HG03469 (cell line): ENCODE data around the gene NCKAP5.

Experiments used
- ATAC-seq: cut with Tn5 transposase; IDR thresholded peaks from one replicate; pipeline ENCODE4 v1.9.1; 2021; ENCODE audit warnings: mild to moderate bottlenecking, moderate library complexity, moderate number of reproducible peaks; ENCODE audit not compliant: unreplicated experiment

Gene NCKAP5

DNA sequence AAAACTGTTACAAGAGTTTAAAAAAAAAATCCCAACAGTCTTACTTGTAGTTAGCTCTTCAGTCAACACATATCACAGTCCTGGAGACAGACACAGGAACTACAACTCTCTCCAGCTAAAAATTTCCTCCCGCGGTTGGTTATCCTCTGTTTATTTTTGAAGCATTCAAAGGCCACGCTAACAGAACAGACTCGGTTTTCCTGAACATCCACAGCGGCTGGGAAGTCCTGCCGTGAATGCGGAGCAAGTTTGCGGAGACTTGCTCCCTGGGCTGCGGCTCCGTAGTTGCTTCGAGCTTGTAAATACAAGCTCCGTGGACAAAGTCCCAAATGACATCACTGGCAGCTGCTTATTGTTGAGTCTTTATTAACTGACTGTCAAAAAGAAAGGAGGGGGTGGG is at the start of gene NCKAP5:
Gene NCKAP5 (minus strand): TSS at position 292 of the 400 bp plus-strand sequence. CDS start 50,937 bp downstream, outside the sequence.
- no peak for ATAC-seq

DNA sequence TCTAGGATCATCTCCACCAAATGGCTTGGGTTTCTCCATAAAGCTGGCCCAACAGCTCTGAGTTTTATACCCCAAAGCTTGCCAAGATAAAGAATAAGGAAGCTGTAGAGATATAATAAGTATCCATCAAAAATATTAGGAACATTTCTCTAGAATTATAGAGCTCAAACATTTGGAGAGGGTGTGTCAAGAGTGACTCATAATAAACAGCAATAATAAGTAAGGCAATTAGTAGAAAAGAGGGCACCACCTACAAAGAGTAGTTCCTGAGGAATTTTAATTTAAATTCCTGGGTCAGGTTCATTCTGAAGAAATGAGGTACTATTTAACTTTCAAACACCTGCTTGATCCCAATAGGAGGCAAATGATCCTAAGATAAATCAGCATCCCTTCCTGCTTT is 41.4 kb upstream of the NCKAP5 start:
- no peak for ATAC-seq

DNA sequence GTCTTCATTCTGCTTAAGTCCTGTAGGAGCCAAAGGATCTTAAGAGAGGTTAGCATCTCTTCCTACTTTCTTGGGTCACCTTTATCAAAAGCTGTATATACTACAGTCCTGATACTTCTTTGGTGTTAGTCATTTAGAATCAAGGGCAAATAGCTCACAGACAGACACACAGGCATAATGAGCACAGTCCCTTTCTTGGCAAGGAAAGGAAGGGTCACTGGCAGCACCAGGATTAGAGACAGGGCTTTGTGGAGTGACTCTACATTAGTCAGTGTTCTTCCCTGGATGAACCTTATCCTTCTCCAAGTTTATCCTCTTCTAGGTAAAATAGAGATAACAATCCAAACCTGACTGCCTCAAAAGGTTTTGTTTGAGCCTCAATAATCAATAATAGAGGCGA is 40.0 kb upstream of the NCKAP5 start:
- no peak for ATAC-seq

DNA sequence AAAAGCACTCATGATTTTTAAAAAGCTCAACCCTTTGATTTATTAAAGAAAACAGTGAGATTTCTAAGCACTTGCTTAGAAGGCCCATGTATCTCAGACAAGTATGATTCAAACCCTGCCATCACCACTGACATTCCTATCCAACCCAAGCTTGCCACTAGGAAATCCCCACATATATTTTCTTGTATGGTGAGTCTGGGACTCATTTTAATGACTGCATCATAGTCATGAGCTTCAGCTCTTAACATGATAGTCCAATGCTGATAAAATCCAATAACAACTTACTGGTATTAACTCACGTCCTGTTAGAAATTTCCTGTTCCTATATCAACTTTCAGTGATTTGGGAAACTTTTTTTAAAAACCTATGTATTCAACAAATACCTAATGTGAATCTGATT is 39.4 kb upstream of the NCKAP5 start:
- ATAC-seq, result no peak

DNA sequence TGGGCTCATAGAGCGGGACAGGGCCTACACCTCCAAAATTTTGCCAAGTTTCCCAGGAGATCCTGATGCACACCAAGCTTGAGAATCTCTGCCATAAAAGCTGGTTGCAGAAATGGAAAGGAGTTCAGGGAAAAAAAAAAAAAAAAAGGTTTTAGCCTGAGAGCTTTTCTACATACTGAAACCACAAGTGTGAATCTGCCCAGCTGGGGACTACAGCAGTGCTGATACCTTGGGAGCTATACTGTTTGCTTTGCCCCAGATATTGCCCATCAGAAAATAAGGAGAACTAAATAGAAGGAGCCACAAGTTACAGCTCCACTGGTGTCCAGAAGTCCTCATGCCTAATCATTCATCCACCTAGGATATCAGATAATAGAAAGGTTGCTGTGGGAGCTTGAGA is 38.4 kb upstream of the NCKAP5 start:
- ATAC-seq, result no peak

DNA sequence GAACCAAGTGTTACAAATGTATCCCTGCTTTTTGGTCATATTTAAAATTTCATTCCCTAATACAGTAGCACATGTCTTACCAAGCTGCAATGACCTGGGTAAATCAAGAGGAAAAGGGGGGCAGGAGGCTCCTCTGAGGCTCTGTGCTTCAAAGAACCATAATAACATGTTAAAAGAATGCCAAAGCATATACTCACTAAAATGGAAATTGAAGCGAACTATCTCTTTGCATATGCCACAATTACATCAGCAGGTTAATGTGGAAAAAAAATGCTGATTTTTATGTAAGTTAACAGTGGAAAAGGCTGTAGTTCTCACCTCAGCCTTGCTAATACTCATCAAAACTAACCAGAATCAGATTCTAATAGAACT is 37.5 kb upstream of the NCKAP5 start:
- no peak for ATAC-seq

DNA sequence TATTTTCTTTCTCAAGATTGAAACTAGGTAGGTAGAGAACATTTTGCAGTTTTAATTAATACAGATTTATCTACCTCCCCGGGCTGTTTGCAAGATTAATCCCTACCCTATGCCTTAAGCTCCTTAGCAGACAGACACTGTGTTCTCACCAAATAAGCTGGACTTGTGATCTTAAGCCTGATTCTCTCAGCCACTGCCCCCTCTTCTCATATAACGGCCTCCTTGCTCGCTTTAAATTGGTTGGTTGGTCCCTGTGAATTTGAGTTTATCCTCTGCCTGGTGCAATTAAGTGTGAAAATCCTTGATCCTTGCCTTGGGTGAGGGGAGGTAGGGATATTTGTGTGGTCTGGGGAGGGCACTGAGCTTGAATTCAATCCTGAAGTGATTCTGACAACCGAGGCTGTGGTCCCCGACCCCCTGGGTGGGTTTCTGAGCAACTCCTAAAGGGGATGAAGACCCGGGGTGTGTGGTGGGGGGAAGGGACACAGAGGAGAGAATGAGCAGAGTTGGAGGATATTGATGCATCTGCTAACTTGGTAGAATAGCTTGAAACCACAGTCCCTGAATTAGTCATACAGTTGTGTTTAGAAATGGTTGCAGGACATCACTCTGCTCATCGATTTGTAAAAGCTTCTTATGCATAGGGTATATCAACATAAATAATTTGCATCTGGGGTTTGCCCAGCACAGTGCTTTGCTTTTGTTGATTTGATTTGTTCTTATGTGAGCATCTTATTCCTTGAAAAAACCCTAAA is 36.9 kb upstream of the NCKAP5 start:
- ATAC-seq, result peak; percentile 65

DNA sequence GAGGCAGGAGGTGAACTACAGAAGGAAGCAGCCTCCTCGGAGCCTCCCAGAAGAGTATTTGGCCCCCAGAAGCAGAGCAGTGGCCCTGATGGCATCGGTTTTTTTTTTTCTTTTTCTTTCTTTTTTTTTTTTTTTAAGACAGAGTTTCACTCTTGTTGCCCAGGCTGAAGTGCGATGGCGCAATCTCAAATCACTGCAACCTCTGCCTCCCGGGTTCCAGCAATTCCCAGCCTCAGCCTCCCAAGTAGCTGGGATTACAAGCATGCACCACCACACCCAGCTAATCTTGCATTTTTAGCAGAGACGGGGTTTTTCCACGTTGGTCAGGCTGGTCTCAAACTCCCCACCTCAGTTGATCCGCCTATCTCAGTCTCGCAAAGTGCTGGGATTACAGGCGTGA is 34.8 kb upstream of the NCKAP5 start:
- ATAC-seq, result no peak

DNA sequence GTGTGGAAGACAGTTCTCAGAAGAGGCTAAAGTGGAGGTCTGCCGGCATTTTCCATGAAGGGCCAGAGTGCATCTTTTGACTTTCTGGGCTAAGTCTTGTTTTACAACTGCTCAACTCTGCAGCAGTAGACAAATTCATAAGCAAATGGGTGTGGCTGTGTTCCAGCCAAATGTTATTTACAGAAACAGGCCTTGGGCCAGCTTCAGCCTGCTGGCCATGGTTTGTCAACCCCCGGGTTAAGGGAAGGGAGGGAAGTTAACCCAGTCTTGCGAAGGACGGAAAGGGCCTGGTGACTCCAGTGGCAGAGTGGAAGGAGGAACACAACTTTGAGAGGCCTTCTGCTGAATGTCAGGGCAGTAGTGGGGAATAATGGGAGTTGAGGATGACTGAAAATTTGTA is 34.3 kb upstream of the NCKAP5 start:
- ATAC-seq, result no peak

DNA sequence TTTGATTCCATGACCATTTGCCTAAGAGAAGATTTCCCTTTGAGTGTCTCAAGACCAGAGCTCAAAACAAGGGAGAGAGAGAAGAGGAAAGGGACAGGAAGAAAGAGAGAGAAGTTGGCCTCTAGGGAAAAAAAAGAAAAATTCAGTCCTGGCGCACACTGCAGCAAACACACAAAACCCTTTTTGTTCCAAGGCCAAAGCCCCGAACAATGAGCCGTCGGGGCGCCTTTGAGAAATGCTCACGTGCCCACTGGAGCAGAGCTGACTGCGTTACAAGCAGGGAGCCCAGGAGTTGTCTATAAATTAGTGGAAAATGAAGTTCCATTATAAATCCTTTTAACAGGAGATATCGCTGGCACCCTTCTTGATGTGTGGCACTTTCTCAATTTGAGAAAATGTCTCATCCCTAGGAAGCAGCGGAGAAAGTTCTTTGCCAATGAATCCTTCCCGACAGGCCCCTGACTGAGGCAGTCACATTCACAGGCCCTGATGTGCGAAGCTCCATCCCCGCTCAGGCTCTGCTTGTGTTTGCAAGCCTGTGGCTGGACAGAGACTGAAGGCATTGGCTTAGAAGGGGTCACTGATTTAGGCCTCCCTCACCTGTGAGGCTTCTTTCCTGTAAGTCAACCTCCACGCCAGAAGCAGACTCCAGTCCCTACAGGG is 32.1 kb upstream of the NCKAP5 start:
- ATAC-seq, result no peak

DNA sequence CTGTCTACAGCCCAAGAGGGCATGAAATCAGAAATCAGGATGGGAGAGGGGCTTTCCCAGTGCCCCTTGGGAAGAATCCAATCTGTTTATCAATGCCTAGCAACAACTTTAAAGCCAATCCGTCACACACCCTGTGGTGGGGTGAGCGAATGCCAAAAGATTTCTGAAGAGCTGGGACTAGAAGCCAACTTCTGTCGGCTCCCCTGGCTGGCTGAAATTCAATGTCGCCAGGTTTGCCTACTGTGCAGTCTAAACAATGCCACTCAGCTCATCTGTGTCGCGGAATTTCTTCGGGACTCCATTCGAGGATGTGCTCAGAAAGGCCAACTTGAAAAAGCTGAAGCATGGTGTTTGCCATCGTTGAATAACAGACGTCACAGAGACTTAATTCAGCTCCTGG is 31.5 kb upstream of the NCKAP5 start:
- no peak for ATAC-seq

DNA sequence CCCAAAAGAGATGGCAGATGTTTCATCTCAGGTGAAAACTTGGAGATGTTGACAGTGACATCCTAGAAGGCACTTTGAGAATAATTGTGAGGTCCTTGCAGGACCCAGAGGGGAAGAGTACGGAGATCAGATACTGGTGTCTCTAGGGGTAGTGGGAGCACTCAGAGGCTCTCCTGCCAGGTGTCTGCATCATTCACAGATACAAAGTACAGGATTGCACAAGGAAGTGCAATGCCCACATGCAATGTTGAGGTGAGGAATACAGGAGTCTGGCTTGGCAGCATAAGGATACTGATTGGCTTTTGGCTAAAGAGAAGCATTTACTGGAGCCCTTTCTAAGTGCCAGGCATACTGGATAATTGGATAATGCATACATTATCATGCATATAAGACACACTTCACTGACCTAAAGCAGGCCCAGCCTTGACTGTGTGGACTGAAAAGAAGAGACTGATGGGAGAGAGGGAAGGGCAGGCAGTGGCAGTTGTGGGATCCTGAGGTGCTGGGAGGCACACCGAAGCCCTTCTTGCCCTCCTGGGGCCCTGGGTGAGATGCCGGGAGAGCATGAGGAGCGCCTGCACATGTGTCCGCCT is 31.0 kb upstream of the NCKAP5 start:
- no peak for ATAC-seq

DNA sequence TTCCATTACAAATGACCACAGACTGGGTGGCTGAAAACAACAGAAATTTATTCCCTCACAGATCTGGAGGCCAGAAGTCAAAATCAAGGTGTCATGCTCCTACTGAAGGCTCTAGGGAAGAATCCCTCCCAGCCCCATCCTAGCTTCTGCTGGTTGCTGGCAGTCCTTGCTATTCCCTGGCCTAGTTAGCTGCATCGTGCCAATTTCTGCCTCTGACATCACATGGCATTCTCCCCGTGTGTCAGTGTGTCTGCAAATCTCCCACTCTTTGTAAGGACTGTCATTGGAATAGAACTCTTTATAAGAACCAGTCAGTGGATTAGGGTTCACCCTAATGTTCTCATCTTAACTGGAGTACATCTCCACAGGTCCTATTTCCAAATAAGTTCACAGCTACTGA is 30.5 kb upstream of the NCKAP5 start:
- no peak for ATAC-seq

DNA sequence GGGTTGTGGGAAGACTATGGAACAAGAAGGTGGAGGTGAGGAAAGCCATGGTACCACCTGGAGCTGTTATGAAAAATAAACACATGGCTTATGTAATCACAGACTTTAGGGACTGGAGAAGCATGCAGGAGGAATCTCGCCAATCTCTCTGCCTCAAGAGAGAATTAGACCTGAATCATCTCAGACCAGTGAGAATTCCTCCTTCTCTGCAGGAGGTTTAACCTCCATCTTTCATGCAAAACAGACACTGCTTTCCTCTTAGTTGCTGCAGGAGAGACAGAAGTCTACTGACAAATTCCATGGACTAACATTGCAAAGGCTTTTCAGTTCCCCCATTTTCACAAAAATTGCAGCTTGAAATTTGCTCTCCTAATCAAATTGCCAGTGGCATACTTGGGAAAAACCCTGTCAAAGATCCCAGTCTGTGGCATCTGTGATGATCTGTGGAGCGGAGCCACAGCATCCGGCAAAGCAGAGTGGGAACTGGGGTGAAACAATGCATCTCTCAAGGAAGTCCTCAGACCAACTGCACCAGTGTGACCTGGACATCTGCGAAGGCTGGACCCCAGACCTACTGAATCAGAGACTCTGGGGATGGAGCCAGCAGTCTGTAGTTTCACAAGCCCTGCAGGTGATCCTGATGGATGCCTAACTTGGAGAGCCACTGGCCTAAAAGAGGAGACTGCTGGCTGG is 28.6 kb upstream of the NCKAP5 start:
- ATAC-seq, result no peak

DNA sequence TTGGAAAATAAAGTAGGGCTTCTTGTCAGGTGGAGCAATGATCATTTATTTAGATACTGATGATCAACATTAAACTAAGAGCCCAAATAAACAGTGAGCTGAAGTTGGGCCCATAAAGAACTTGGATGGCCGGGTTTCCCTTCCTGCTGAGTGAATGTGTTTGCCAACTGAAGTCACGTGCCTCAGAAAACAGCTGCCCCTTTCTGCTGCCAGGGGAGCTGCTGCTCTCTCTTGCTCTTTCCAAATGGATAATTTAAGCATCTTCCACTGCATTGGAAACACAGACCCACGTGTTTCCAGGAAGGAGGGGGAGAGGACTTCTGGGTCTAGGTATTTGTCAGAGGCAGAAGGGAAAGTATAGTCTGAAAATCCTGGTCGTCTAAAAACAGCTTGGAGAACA is 22.9 kb upstream of the NCKAP5 start:
- no peak for ATAC-seq

DNA sequence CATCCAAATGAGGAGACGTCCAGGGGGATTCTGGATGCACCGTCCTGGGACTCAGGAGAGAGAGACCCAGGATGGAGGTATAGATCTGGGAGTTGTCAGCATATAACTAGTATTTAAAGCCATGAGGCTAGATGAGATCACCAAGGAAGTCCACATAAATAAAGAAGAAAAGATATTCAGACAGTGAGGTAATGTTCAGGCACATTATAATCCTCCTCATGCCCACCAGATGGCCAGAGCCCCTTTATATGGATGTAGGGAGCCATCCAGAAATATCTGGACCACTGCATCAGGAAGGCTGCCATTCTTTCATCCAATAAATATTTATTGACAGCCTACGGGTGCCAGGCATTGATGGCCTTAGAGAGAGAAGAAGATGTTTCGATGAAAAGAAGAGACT is 21.2 kb upstream of the NCKAP5 start:
- ATAC-seq, result no peak

DNA sequence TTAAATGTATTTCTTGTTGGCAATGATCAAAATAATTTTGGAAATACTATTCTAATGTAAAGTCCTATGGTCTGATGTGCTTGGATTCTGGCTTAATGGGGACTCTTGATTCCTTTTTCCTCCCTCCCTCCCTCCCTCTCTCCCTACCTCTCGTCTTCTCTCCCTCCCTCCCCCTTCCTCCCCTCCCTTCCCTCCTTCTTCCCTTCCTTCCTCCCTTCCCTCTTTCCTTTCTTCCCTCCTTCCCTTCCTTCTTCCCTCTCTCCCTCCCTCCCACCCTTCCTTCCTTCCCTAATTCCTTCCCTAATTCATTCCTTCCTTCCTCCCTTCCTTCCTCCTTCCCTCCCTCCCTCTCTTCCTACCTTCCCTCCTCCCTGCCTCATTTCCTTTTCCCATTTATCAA is 19.9 kb upstream of the NCKAP5 start:
- ATAC-seq, result no peak

DNA sequence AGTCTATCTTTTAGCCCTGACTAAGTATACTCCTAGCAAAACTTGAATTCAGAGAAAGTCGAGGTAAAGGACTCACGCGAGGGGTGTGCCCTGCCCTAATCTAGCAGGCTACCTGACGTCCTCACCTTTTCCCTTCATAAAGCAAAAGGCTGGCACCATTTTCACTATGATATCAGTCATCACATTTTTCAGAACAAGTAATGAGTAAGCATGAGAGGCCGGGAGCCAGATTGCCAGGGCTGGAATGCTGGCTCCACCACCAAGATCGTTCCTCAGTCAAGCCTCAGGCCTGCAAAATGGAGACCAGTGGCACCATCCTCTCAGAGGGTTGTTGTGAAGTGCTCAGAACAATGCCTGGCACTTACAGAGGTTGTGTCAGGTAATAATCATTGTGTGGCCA is 18.7 kb upstream of the NCKAP5 start:
- ATAC-seq, result no peak

DNA sequence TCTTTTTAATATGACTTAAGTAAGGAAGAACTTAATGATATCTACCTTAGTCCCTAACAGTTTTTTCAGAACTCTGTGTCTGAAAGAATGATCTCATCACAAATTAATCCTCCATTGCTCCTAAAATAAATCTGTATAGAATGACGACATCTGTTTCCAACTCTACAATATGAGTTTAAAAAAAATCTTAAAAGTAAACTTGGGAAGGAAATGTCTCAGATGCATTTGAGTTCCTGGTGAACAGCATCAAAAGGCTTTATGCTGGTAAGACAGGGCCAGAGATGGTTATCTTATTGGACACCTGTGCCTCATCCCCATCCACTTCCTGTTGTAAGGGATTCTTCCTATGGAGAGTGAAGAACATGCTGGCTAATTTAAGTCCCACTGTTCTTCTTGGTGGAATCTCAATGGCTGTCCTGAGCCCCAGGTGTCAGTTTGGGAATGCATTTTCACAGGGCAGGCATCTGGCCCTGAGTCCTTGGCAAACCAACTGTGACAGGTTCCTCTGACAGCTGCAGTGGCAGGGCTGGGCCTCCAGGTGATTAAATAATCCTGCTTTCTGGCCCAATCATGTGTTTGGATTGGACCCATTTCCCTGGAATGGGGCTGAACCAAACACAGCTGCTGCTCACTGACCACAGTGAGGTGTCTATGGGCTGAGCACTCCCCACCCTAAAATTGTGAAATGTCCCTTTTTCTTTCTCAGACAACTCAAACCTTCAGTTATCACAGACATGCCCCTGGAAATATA is 12.9 kb upstream of the NCKAP5 start:
- no peak for ATAC-seq

DNA sequence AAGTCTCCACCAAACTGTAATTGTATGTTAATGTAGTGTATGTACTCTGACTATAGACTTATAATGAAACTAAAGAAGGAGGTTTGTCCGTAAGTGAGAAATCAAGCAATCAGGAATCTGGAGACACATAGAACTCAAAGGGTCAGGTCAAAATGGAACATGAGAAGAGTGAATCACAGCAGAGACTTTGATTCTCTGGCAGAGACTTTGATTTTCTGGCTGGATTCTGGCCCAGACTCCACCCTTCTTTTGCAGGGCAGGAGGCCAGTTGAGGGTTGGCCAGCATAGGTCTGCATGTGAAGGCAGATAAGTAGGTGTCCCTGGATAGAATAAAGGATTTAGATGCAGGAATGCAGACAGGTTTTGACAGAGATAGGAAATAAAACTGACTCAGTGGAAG is 11.0 kb upstream of the NCKAP5 start:
- ATAC-seq, result no peak

DNA sequence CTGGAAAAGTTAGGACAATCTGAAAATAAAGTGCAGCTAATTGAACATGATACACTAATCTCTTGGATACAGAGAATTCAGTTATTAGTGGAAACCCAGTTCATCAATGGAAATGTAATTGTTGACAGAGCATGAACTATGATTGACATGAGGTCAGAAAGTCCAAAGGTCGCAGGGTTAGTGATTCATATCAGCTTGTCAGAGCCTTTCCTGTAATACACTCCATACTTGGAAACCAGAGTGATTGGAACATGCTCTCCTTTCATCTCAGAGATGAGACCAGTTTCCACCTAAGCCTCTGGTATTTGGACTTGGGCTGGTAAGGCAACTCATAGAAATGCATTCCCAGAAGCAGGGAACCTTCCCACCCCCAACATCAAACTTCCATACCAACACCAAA is 8.5 kb upstream of the NCKAP5 start:
- ATAC-seq, result no peak
